ENCODE data around the gene LBH. TPM values are rescaled to one million over a fixed set of nuclear protein-coding genes. Genes with fewer than 3 reads are reported as not detected.

Gene LBH
- total RNA-seq, 1 donor from 2014 or later = 80.5 TPM

DNA sequence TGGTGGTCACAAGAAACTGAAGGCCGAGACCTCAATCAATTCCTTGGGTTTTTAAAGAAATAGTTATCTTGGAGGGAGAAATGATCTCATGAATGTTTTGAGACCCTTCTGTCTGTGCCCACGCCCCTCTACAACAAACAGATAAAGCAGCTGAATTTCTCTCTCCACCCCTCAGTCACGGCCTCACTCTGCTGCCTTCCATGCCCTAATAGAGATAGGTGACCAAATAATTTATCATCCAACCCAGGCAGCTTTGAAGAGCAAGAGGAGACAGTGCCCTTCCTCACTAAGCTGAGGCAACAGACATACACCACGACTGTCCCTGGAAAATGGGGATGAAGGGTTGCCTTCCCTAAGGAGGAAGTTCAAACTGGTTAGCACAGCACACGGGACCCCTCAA lies 71.2 kb downstream of the LBH start:
- no peaks in the 10 kb centered on the region for H3K9me3 Mint-ChIP-seq (ENCODE audit: low read depth)
- H3K36me3 Mint-ChIP-seq (ENCODE audit: insufficient read depth) = no peaks in the 10 kb centered on the region
- TF ChIP-seq, protein P1, sequence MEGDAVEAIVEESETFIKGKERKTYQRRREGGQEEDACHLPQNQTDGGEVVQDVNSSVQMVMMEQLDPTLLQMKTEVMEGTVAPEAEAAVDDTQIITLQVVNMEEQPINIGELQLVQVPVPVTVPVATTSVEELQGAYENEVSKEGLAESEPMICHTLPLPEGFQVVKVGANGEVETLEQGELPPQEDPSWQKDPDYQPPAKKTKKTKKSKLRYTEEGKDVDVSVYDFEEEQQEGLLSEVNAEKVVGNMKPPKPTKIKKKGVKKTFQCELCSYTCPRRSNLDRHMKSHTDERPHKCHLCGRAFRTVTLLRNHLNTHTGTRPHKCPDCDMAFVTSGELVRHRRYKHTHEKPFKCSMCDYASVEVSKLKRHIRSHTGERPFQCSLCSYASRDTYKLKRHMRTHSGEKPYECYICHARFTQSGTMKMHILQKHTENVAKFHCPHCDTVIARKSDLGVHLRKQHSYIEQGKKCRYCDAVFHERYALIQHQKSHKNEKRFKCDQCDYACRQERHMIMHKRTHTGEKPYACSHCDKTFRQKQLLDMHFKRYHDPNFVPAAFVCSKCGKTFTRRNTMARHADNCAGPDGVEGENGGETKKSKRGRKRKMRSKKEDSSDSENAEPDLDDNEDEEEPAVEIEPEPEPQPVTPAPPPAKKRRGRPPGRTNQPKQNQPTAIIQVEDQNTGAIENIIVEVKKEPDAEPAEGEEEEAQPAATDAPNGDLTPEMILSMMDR (IDR thresholded peaks at IDR 0.05; ENCODE audit: unreplicated experiment) = no peak
- no peak overlapping the region for H3K27ac Mint-ChIP-seq
- H3K4me3 Mint-ChIP-seq (ENCODE audit: low read depth) = no peak overlapping the region
- DNase-seq (ENCODE audit: low spot score, unreplicated experiment) = no peak
- H3K27me3 Mint-ChIP-seq = peaks cover 12% of the 10 kb centered on the region
- peaks cover 5% of the 10 kb centered on the region for H3K4me1 Mint-ChIP-seq (ENCODE audit: low read depth)

DNA sequence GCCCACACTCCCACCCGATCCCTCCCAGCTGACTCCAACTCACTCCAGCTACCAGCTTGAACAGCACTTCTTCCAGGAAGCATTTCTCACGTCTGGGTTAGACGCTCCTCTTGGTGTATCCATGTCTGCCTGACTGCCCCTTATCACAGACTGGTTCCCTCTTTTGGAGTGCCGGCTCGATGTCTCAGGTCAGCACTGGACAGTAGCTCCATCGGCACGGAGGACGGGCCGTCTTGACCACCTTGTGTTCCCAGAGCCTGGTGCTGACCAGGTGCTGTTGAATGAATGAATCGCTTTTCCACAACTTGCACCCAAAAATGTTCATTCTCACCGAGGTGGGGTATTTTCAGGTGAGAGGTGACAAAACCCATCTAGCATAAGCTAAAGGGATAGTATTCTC lies 71.8 kb downstream of the LBH start:
- Mint-ChIP-seq H3K27me3 (peaks cover 12% of the 10 kb centered on the region), H3K4me3 (ENCODE audit: low read depth) (no peak overlapping the region), H3K27ac (peak overlapping the region; percentile 49), H3K36me3 (ENCODE audit: insufficient read depth) (no peaks in the 10 kb centered on the region), H3K4me1 (ENCODE audit: low read depth) (peaks cover 5% of the 10 kb centered on the region), H3K9me3 (ENCODE audit: low read depth) (no peaks in the 10 kb centered on the region)
- DNase-seq (ENCODE audit: low spot score, unreplicated experiment) = no peak
- TF ChIP-seq, protein P1 (IDR thresholded peaks at IDR 0.05; ENCODE audit: unreplicated experiment) = no peak

DNA sequence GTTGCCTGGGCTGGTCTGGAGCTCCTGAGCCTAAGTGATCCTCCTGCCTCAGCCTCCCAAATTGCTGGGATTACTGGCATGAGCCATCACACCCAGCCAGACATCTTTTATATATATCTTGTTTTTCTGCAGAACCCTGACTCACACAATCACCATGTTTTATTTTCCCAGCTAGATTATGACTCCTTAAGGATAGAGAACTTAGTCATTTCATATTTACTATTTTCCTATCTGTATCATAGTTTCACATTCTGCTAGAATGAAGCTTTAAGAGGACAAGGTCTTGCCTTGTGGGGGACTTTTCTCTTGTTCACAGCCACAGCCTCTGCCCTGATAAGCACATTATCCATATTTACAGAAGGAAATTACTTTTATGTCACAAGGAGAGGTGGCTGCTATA lies 73.9 kb downstream of the LBH start:
- Mint-ChIP-seq H3K36me3 (ENCODE audit: insufficient read depth) (no peaks in the 10 kb centered on the region), H3K9me3 (ENCODE audit: low read depth) (no peaks in the 10 kb centered on the region)
- TF ChIP-seq, protein P1 (IDR thresholded peaks at IDR 0.05; ENCODE audit: unreplicated experiment) = no peak

DNA sequence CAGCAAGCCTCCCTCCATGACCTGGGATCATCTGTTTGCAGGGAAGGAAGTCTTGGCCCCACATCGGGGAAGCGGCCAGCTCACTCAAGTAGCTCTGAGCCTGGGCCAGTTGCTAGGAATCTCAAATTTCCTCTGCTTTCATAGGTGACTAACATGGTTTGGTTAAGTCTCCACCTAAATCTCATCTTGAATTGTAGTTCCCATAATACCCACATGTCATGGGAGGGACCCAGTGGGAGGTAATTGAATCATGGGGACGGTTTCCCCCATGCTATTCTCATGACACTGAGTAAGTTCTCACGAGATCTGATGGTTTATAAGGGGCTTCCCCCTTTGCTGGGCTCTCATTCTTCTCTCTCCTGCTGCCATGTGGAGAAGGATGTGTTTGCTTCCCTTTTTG lies 75.2 kb downstream of the LBH start:
- Mint-ChIP-seq H3K9me3 (ENCODE audit: low read depth) (no peaks in the 10 kb centered on the region), H3K4me3 (ENCODE audit: low read depth) (no peak overlapping the region), H3K27me3 (peaks cover 12% of the 10 kb centered on the region), H3K36me3 (ENCODE audit: insufficient read depth) (no peaks in the 10 kb centered on the region), H3K4me1 (ENCODE audit: low read depth) (peaks cover 3% of the 10 kb centered on the region), H3K27ac (no peak overlapping the region)
- DNase-seq (ENCODE audit: low spot score, unreplicated experiment) = no peak
- TF ChIP-seq, protein P1 (IDR thresholded peaks at IDR 0.05; ENCODE audit: unreplicated experiment) = no peak

More for the DNA sequence above, 73.9 kb downstream of the LBH start:
- Mint-ChIP-seq H3K4me3 (ENCODE audit: low read depth) (no peak overlapping the region), H3K4me1 (ENCODE audit: low read depth) (peaks cover 5% of the 10 kb centered on the region), H3K27me3 (peaks cover 12% of the 10 kb centered on the region), H3K27ac (no peak overlapping the region)
- no peak for DNase-seq (ENCODE audit: low spot score, unreplicated experiment)

DNA sequence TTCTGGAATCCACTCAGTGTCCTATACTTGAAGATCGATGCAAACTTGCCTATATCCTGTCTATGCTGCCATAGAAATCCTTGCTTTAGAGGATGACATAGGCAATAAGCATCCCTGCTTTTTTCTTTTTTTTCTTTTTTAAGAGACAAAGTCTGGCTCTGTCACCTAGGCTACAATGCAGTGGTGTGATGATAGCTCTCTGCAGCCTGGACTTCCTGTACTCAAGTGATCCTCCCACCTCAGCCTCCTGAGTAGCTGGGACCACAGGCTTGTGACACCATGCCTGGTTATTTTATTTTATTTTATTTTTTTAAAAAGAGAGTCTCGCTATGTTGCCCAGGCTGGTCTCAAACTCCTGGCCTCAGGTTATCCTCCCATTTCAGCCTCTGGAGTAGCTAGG lies 76.9 kb downstream of the LBH start:
- Mint-ChIP-seq H3K27ac (no peak overlapping the region), H3K27me3 (peaks cover 3% of the 10 kb centered on the region), H3K4me1 (ENCODE audit: low read depth) (no peaks in the 10 kb centered on the region), H3K9me3 (ENCODE audit: low read depth) (no peaks in the 10 kb centered on the region), H3K4me3 (ENCODE audit: low read depth) (no peak overlapping the region), H3K36me3 (ENCODE audit: insufficient read depth) (no peaks in the 10 kb centered on the region)
- DNase-seq (ENCODE audit: low spot score, unreplicated experiment) = no peak
- TF ChIP-seq, protein P1 (IDR thresholded peaks at IDR 0.05; ENCODE audit: unreplicated experiment) = no peak

Other genes with a start within 250 kb of the LBH start
- 63.6 and 65.4 TPM in 2 replicates for gene YPEL5, start 84.5 kb upstream of the LBH start, total RNA-seq
- 26.0 and 29.3 TPM in 2 replicates for gene LCLAT1, start 215.7 kb downstream of the LBH start, total RNA-seq